GM18868 (cell line): ENCODE data around the gene SLC22A7.

Source experiments
- ATAC-seq: cut with Tn5 transposase; IDR thresholded peaks from one replicate; pipeline ENCODE4 v1.9.1; 2021; ENCODE audit warnings: mild to moderate bottlenecking, moderate library complexity; ENCODE audit not compliant: unreplicated experiment

SLC22A7 gene

GRCh38 chr6:43282636-43283513, 15.2 kb upstream of the SLC22A7 start:
- ATAC-seq: no peak

GRCh38 chr6:43283514-43283901, 14.6 kb upstream of the SLC22A7 start:
- ATAC-seq: no peak

- no peak for ATAC-seq
Observed at GRCh38 chr6:43283905-43284304, 14.2 kb upstream of the SLC22A7 start.

DNA sequence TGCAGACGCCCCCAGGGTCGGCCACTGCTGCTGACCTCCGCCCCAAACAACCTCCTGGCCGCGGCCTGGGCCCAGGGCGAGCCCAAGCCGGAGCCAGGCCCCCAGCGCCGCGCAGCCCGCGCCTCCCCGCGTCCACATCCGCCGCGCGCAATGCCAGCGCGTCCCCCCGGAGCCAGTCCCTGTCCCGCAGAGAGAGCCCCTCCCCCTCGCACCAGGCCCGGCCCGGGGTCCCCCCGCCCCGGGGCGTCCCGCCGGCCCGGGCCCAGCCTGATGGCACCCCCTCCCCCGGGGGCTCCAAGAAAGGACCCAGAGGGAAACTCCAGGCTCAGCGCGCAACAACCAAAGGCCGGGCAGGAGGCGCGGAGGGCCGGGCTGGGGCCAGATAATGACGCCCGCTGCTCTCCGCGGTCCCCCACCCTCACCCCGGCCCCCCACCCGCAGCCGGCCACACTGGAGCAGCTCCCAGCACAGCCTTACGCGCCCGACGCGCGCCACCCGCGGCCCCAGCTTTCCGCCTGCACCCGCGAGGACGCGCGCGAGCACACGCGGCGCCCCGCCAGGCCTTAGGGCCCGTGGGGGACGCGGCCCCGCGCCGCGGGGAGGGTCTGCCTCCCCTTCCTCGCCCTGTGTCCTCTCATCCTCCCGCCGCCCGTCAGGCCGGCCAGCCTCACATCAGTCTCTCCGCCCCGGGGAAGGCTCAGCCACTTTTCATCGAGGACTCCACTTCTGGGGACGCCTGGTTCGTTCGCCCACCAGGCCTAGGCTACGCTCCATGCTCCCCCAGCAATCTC, 12.9 kb upstream of the SLC22A7 start:
- ATAC-seq: no peak

DNA sequence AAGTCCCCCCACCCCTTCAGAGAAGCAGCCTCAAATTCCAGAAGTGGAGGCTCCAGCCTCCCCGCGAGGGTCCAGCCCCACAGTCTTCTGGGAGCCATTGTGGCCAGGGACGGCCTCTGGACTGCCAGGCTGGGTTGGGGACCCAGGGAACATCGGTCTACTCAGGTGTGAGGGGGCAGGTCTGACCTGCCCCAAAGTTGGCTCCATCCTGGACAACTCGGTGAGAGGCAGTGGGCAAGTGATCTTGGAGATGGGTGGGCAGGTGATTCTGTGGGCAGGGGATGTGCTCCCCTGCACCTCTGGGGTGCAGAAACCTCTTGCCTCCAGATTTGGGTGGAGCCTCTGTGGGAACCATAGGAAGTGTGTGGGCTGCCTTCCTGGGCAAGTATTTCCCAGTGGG, 12.2 kb upstream of the SLC22A7 start:
- no peak for ATAC-seq

- no peak for ATAC-seq
Observed at GRCh38 chr6:43286456-43286979, 11.5 kb upstream of the SLC22A7 start.

DNA sequence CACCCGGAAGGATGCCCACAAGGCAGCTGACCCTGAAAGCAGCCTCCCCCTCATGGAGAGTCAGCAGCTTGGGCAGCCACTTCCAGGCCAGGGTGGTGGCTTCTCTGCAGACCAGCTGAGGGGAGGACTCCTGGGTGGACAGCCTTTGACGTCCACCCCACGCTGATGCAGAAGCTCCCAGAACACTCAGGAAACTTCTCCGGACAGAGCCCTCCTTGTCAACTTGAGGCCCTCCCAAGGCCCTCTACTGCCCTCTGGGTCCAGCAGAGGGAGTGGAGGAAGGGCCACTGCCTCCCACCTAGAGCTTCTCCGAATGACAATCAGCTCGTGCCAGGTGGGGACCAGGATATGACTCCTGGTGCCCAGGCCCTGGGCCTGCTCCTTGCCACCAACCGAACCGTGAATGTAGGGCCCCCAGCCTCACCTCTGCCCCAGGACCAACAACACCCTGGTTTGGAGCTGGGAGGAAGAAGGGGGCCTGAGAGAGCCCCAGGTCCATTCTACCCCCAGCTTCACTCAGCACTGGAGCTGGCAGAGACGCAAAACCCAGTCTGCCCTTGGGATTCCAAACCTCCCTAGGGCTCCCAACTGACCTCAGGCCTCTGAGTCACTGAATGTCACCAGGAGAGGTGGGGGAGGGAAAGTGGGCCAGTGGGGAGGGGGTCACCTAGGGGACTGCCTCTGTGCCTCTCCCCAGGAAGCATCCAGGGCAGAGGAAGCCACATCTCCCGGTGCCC, 10.9 kb upstream of the SLC22A7 start:
- ATAC-seq: no peak

DNA sequence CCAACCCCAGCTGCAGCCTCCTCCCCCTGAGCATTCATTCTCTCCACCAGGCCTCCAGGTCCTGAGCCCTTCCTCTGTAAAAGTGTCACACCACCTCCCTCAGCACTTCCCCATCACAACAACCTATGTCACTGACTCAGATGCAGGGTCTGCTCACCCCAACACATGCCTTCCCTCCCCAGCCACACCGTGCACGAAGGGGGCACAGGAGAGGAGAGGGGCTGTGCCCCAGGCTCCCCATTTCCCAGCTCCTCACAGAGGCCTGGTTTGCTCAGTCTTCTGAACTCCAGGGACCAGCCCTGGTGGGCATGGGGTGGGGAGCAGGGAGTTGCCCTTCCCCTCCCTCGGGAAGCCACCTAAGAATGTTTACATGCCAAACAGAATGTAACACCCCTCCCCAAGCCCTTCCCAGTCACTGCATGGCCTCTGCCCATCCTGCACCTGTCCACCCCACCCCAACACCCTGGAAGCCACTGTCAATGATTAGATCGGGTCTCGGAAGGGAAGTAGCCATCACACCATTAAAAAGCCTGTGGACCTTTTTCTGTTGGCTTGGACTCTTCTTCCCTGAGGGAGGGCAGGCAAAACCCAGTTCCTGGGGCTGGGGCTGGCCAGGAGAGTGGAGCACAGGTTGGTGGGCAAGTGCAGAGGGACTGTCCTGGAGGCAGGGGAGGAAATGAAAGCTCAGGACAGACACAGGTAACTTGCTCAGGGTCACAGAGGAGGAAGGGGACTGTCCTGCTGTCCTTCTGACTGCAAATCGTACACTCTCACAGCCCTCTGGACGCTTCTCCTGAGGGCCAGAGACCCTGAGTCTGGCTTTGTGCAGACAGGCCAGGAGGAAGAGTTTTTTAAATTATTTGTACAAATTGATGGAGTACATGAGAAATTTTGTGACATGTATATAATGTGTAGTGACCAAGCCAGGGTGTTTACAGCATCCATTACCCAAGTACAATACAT, 10.1 kb upstream of the SLC22A7 start:
- ATAC-seq: no peak

GRCh38 chr6:43290339-43290904, 7.6 kb upstream of the SLC22A7 start:
- no peak for ATAC-seq

GRCh38 chr6:43290905-43291355, 7.1 kb upstream of the SLC22A7 start:
- no peak for ATAC-seq

- no peak for ATAC-seq
Observed at GRCh38 chr6:43291708-43292107, 6.4 kb upstream of the SLC22A7 start.

GRCh38 chr6:43292341-43292740, 5.7 kb upstream of the SLC22A7 start:
- no peak for ATAC-seq

DNA sequence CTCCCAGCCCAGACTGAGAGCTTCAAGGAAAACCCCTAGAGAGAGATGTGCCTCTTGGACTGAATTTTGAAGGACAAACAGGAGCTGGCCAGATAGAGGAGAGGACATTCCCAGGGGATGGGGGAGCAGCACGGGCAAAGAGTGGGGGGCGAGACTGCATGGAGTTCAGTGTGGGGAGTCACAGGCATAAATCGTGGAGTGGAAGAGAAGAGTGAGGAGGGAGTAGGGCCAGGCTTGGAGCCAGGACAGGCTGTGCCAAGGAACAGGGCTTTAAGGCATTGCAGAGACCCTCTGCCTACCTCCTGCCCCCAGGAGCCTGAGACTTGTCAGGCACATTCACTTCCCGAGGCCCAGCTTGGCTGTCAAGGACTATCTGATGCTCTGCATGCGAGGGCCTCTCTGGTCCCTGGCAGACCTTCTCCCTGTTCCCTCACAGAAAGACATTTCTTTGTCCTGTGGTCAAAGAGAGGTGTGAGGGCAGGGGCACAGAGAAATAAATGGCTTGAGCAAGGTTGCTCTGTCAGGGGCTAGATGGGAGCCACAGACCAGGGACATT, 5.2 kb upstream of the SLC22A7 start:
- ATAC-seq: no peak

DNA sequence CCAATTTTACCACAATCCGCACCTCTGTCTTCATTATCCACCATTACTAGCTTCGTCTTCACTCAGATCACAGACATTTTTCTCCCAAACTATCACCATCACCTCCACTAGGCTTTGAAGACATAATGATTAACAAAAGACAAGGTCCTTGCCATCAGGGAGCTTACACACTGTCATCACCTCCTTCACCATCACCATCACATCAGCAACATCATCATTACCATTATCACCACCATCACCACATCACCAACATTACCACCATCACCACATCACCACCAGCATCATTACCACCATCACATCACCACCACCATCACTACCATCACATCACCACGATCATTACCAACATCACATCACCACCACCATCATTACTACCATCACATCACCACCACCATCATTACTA, 4.4 kb upstream of the SLC22A7 start:
- ATAC-seq: no peak

DNA sequence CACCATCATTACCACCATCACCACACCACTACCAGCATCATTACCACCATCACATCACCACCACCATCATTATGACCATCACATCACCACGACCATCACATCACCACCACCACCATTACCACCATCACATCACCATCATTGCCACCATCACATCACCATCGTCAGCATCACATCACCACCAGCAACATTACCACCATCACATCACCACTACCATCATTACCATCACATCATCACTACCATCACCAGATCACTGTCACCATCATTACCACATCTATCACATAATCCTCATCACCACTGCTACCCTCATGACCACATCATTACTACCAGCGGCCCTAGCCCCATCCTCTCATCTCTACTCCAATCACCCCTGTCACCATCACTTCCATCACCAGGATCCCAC, 3.5 kb upstream of the SLC22A7 start:
- no peak for ATAC-seq

DNA sequence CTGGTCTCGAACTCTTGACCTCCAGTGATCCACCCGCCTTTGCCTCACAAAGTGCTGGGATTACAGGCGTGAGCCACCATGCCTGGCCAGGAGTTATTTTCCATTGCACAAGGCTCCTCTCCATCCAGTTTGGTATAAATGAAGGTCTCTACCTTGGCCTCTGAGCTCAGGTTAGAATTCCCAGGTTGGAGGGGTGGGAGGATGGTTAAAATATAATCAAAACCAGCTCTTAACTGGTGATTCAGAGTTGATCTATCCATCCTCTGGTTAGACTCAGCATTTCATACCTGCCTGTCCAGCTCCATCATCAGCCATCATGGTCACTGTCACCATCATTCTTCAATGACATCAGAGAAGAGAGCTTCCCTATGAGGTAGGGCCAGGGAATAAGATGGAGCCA, 2.6 kb upstream of the SLC22A7 start:
- no peak for ATAC-seq

DNA sequence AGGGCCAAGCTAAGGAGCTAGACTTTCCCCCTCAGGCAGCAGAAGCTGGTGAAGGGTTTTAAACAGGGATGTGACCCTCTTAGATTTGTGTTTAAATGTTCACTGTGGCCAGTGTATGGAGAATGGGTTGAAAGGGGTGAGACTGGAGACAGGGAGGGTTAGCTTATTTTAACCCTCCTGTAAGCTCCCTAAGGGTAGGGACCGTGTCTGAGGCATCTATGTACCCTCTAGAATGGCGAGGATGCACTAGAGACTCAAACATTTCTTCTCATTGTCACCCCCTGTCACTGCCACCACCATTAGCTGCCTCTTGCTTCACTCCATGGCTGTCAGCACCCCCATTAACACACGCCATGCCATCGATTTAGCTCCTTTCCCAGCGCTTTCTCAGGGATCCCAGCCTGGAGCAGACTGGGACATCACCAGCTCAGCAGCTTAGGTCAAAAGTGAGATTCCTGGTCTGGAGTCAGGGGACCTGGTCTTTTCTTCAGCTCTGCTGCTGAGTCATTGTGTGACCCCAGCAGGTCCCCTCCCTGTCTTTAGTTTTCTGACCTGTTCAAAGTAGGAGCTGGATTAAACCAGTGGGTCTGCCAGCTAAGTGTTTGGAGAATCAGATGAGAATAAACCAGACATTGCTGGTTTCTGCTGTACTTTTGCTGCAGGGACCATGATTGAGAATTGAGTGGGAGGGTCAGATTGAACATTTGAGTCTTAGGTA, 1.1 kb upstream of the SLC22A7 start:
- ATAC-seq: no peak

GRCh38 chr6:43298565-43299337, 691 bp downstream of the SLC22A7 start:
- ATAC-seq: no peak
